Body of pancreas (tissue), 4 donors: Measurements from ENCODE around the gene SPO11. TPM values are rescaled to one million over a fixed set of nuclear protein-coding genes. Genes with fewer than 3 reads are reported as not detected.
"Not testable (repeated sequence)": the region's sequence is repeated elsewhere in the genome, so short reads cannot be mapped to it uniquely, and the experiment has no call there.

Experiments
- ATAC-seq: fragments of 150-250 bp; one replicate; pipeline ENCODE4 v1.9.1; 2016
- DNase-seq, 4 donors: peaks; one replicate each; pipeline ENCODE4 v3.0.0-alpha.2; 2019
- H3K27ac ChIP-seq, 4 donors: fragments of 200-600 bp; sonication (generic); 1 replicate in 3 of 4; 2 replicates in 1 of 4; pipeline versions ENCODE4 v1.5.1 to v1.6.1; 2016 to 2019; ENCODE audit warnings: mild to moderate bottlenecking in 1 of 4, mixed read lengths in 1 of 4, moderate library complexity in 1 of 4
- H3K27me3 ChIP-seq, 2 donors: fragments of 200-600 bp; sonication (generic); one replicate each; pipeline ENCODE4 v1.6.0; 2016; ENCODE audit warnings: mild to moderate bottlenecking in 1 of 2
- H3K36me3 ChIP-seq, 2 donors: fragments of 200-600 bp; sonication (generic); replicated peaks in 1 of 2; 2 replicates each; pipeline ENCODE4 v1.5.1; 2016; ENCODE audit warnings: low read depth in 2 of 2; ENCODE audit not compliant: insufficient read depth in 1 of 2
- H3K4me1 ChIP-seq: fragments of 200-600 bp; sonication (generic); one replicate; pipeline ENCODE4 v1.6.0; 2016
- H3K4me3 ChIP-seq, 2 donors: fragments of 200-600 bp; sonication (generic); 1 replicate in 1 of 2; 2 replicates in 1 of 2; pipeline ENCODE4 v1.5.1; 2016 to 2019
- H3K9me3 ChIP-seq, 3 donors: fragments of 200-600 bp; sonication (generic); 1 replicate in 2 of 3; 2 replicates in 1 of 3; pipeline ENCODE4 v1.5.1; 2016
- CTCF ChIP-seq, 7 experiments: fragments of 450-650 bp in 4 of 7; fragments of 200-600 bp in 3 of 7; sonication (generic) in 3 of 7; IDR thresholded peaks; one replicate each; pipeline ENCODE4 v1.5.1; 2016 to 2019; ENCODE audit warnings: antibody characterized with exemption in 7 of 7
- POLR2A ChIP-seq, 3 donors: fragments of 450-650 bp; IDR thresholded peaks; one replicate each; pipeline ENCODE4 v1.6.1; 2016; ENCODE audit warnings: antibody characterized with exemption in 3 of 3, mild to moderate bottlenecking in 2 of 3
- WGBS, 2 donors: methylation state at CpG; one replicate each; pipeline ENCODE4 v1.1.5; 2017; 5-methylcytosine and 5-hydroxymethylcytosine counted together
- intact Hi-C: fragments of 100-400 bp; cut with DNase I; formaldehyde crosslinking; loops from one replicate; pipeline ENCODE4 v1.15.1; 2023
- total RNA-seq, 2 donors: library from RNA; depleted of rRNA; stranded (reverse); fragments of >200 nt; gene quantifications; one replicate each; pipeline ENCODE4 v1.1.0, GENCODE V29; 2016

The SPO11 gene
- total RNA-seq, 2 donors from 2014 or later = not detected

DNA sequence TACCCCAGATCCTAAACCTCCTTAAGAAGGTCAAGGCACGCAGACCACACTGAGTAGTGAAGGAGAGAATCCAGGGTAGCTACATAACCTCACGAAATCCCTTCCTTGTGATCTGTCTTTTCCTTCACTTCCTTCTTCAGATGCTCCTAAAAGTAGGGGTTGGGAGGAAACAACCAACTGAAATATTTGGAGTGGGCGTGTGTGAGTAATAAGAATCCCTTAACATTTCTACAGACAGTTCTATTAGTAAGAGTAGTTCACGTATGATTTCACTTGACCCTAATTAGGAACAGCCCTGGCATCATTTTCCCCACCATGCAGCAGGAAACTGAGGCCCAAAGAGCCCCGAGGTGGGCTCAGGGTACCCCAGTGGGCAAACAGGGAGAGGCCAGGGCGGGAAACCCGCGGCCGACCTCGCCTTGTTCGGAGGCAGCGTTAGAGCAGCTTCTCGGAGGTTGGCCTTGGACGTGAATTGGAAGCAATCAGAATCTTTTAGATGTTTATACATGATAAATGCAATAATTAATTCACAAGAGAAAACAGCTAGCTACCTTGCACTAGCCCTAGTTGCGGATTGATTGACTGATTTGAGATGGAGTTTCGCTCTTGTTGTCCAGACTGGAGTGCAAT, 20.6 kb downstream of the SPO11 start:
- Histone ChIP-seq H3K36me3 (peaks cover 0 to 2% of the 10 kb centered on the region in 2 donors), H3K27ac (no peak overlapping the region), H3K27me3 (no peaks in the 10 kb centered on the region), H3K4me3 (no peak overlapping the region), H3K4me1 (peaks cover 8% of the 10 kb centered on the region), H3K9me3 (no peaks in the 10 kb centered on the region)
- TF ChIP-seq CTCF (IDR thresholded peaks at IDR 0.05) = no peak
- no peak for TF ChIP-seq POLR2A (IDR thresholded peaks at IDR 0.05)
- DNase-seq (no peak), ATAC-seq (no peak)
- intact Hi-C loops = no loop called here
- WGBS, 2 donors = 84 to 86% methylated on average over 16 of the region's 16 CpGs

GRCh38 chr20:57350726-57351041, 21.1 kb downstream of the SPO11 start:
- H3K9me3 ChIP-seq, ATAC-seq, H3K27me3 ChIP-seq, intact Hi-C loops, H3K36me3 ChIP-seq, DNase-seq, H3K4me1 ChIP-seq: not testable (repeated sequence)
- Histone ChIP-seq H3K4me3 (peak overlapping the region in 1 of 2 donors; percentile 97), H3K27ac (peak overlapping the region; percentile 44 to 84 (median 77))
- WGBS, 2 donors = 14 to 59% methylated on average over 2 to 13 of the region's 24 CpGs

- Histone ChIP-seq H3K36me3 (peaks cover 0 to 9% of the 10 kb centered on the region in 2 donors), H3K27ac (peak within 1 kb of the TSS; percentile 44 to 84 (median 77)), H3K9me3 (no peaks in the 10 kb centered on the region), H3K4me3 (peak within 1 kb of the TSS; percentile 97 to 100), H3K4me1 (peaks cover 8% of the 10 kb centered on the region), H3K27me3 (no peaks in the 10 kb centered on the region)
- peak; percentile 91 for ATAC-seq
- intact Hi-C loops = no loop called here
- TF ChIP-seq CTCF (IDR thresholded peaks at IDR 0.05) (peak in 2 of 7 experiments; percentile 3 to 11), POLR2A (IDR thresholded peaks at IDR 0.05) (peak in 2 of 3 donors; percentile 65 to 78)
- DNase-seq = peak; percentile 90 to 94 (median 92)
- WGBS, 2 donors = 1 to 2% methylated on average over 13 to 64 of the region's 64 CpGs
Observed at GRCh38 chr20:57351042-57351783, 21.6 kb downstream of the SPO11 start, which contains the start of gene RAE1. RAE1 (plus strand) TSS chr20:57351255; CDS start chr20:57354039, 2,784 bp downstream.

- Histone ChIP-seq H3K27ac (no peak overlapping the region), H3K27me3 (no peaks in the 10 kb centered on the region), H3K36me3 (peaks cover 0 to 11% of the 10 kb centered on the region in 2 donors), H3K4me1 (peaks cover 8% of the 10 kb centered on the region), H3K4me3 (peak overlapping the region in 1 of 2 donors; percentile 97), H3K9me3 (no peaks in the 10 kb centered on the region)
- 72 to 74% methylated on average over 6 of the region's 6 CpGs for WGBS, 2 donors
- no peak for DNase-seq
- TF ChIP-seq POLR2A (IDR thresholded peaks at IDR 0.05) (no peak), CTCF (IDR thresholded peaks at IDR 0.05) (no peak)
- intact Hi-C loops = no loop called here
- no peak for ATAC-seq
Observed at GRCh38 chr20:57352305-57352704, 22.7 kb downstream of the SPO11 start.

DNA sequence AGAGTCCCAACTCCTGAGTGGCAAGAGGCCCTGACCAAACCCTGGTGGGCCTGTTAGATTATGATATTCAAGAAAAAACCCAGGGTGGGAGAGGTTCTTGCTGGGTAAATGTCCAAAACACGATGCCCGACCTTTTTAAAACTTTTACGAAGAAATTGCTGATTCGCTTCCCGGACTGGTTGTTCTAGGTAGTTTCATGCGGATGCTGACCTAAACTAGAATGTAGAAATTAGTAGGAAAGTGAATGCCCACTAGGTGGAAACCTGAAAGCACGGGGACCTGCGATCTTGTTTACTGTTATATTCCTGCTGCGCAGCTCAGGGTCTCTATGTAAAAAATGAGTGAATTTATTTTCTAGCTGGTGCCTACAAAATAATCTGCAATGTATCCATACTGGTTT, 23.7 kb downstream of the SPO11 start:
- no peaks in the 10 kb centered on the region for H3K27me3 ChIP-seq
- no peak overlapping the region for H3K27ac ChIP-seq
- ATAC-seq (no peak), DNase-seq (no peak)
- H3K4me3 ChIP-seq = no peak overlapping the region
- H3K4me1 ChIP-seq = peaks cover 8% of the 10 kb centered on the region
- no peaks in the 10 kb centered on the region for H3K9me3 ChIP-seq
- no peak for TF ChIP-seq POLR2A (IDR thresholded peaks at IDR 0.05)
- TF ChIP-seq CTCF (IDR thresholded peaks at IDR 0.05) = no peak
- intact Hi-C loops = no loop called here
- WGBS, 2 donors = 87% methylated on average over 9 of the region's 9 CpGs
- H3K36me3 ChIP-seq = peaks cover 0 to 11% of the 10 kb centered on the region in 2 donors
